ENCODE data around the gene RACGAP1.

- TF ChIP-seq CTCF (IDR thresholded peaks at IDR 0.05), result no peak
- TF ChIP-seq POLR2A (IDR thresholded peaks at IDR 0.05), result no peak
Measured at GRCh38 chr12:49956663-49957569, 68.4 kb downstream of the RACGAP1 start.
